ENCODE measurements around the gene RASSF8. TPM values are rescaled to one million over a fixed set of nuclear protein-coding genes. Genes with fewer than 3 reads are reported as not detected.

RASSF8 gene
- total and polyA plus RNA-seq, 4 experiments from 2014 or later: not detected

- Histone ChIP-seq H3K27me3 (ENCODE audit: insufficient read depth, low read length) (peaks cover 45% of the 10 kb centered on the region), H3K36me3 (ENCODE audit: insufficient read depth, low read length) (no peaks in the 10 kb centered on the region), H3K27ac (ENCODE audit: low read depth, low read length) (no peak overlapping the region), H3K4me1 (ENCODE audit: insufficient read depth, low read length) (peaks cover 39% of the 10 kb centered on the region), H3K9me3 (ENCODE audit: control insufficient read depth in 1 of 2, low read length in 2 of 2) (no peaks in the 10 kb centered on the region), H3K4me3 (ENCODE audit: low read length in 2 of 2) (peak overlapping the region in 1 of 2 donors; percentile 39)
- CTCF ChIA-PET (ENCODE audit: partially characterized antibody): no interaction called here
- peak in 1 of 5 donors; percentile 11 for DNase-seq
- Mint-ChIP-seq H3K9me3 (no peaks in the 10 kb centered on the region), H3K4me3 (peak overlapping the region; percentile 76 to 92 (median 84)), H3K27me3 (peaks cover 52 to 61% of the 10 kb centered on the region in 2 donors), H3K27ac (no peak overlapping the region), H3K4me1 (peaks cover 26 to 61% (median 39%) of the 10 kb centered on the region in 4 donors), H3K36me3 (peaks cover 2 to 5% of the 10 kb centered on the region in 2 donors)
- intact Hi-C loops (cut with micrococcal nuclease): no loop called here
- POLR2A ChIA-PET (ENCODE audit: partially characterized antibody): no interaction called here
These were observed 167.2 kb downstream of the RASSF8 start for GRCh38 chr12:26125400-26126339.

GRCh38 chr12:26126340-26127284, 168.1 kb downstream of the RASSF8 start:
- Mint-ChIP-seq H3K27me3 (peaks cover 44 to 58% of the 10 kb centered on the region in 2 donors), H3K27ac (no peak overlapping the region), H3K4me1 (peaks cover 24 to 51% (median 35%) of the 10 kb centered on the region in 4 donors), H3K4me3 (peak overlapping the region; percentile 76 to 92 (median 84)), H3K9me3 (no peaks in the 10 kb centered on the region), H3K36me3 (peaks cover 2 to 5% of the 10 kb centered on the region in 2 donors)
- Histone ChIP-seq H3K9me3 (ENCODE audit: control insufficient read depth in 1 of 2, low read length in 2 of 2) (no peaks in the 10 kb centered on the region), H3K27ac (ENCODE audit: low read depth, low read length) (no peak overlapping the region), H3K4me1 (ENCODE audit: insufficient read depth, low read length) (peaks cover 37% of the 10 kb centered on the region), H3K27me3 (ENCODE audit: insufficient read depth, low read length) (peaks cover 37% of the 10 kb centered on the region), H3K4me3 (ENCODE audit: low read length in 2 of 2) (peak overlapping the region in 1 of 2 donors; percentile 39), H3K36me3 (ENCODE audit: insufficient read depth, low read length) (no peaks in the 10 kb centered on the region)
- ChIA-PET POLR2A (ENCODE audit: partially characterized antibody) (no interaction called here), CTCF (ENCODE audit: partially characterized antibody) (interaction anchor here (1.0 kb wide), 1 partner anchor 12 kb away, joined by 3 read pairs; no protein-coding TSS in a partner anchor)
- peak in 3 of 5 donors; percentile 13 to 47 (median 17) for DNase-seq
- intact Hi-C loops (cut with micrococcal nuclease): no loop called here

DNA sequence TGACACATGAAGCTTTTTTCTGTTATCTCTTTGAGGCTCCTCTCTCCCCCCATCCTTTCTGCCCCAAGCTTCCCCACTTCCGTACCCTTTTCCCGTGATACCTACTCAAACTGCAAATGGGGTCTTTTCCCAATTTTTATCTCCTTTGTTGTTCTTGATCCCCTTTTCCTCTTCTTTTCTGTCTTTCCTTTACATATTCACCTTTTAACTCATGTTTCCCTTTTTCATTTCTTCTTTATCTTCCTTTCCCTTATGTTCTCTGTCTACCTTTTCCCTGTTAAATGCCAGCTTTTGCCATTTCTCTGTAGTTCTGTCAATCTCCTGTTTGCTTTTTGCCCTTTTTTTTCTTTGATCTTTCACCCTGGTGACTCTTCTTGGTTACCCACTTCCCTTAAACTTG, 168.9 kb downstream of the RASSF8 start:
- Mint-ChIP-seq H3K36me3 (peaks cover 2 to 5% of the 10 kb centered on the region in 2 donors), H3K27me3 (peaks cover 42 to 60% of the 10 kb centered on the region in 2 donors), H3K9me3 (no peaks in the 10 kb centered on the region), H3K4me1 (peaks cover 21 to 48% (median 32%) of the 10 kb centered on the region in 4 donors), H3K4me3 (peak overlapping the region in 7 of 8 donors; percentile 4 to 55 (median 33)), H3K27ac (no peak overlapping the region)
- intact Hi-C loops (cut with micrococcal nuclease): no loop called here
- peaks cover 34% of the 10 kb centered on the region for H3K4me1 ChIP-seq (ENCODE audit: insufficient read depth, low read length)
- H3K9me3 ChIP-seq (ENCODE audit: control insufficient read depth in 1 of 2, low read length in 2 of 2): no peaks in the 10 kb centered on the region
- no peak overlapping the region for H3K27ac ChIP-seq (ENCODE audit: low read depth, low read length)
- H3K36me3 ChIP-seq (ENCODE audit: insufficient read depth, low read length): no peaks in the 10 kb centered on the region
- CTCF ChIA-PET (ENCODE audit: partially characterized antibody): interaction anchor here (0.8 to 1.0 kb wide), 2 partner anchors 13 to 30 kb away, joined by 3 read pairs; no protein-coding TSS in a partner anchor
- H3K27me3 ChIP-seq (ENCODE audit: insufficient read depth, low read length): peaks cover 35% of the 10 kb centered on the region
- no peak overlapping the region for H3K4me3 ChIP-seq (ENCODE audit: low read length in 2 of 2)
- POLR2A ChIA-PET (ENCODE audit: partially characterized antibody): no interaction called here
- no peak for DNase-seq

GRCh38 chr12:26128168-26128567, 169.7 kb downstream of the RASSF8 start:
- Histone ChIP-seq H3K4me3 (ENCODE audit: low read length in 2 of 2) (no peak overlapping the region), H3K4me1 (ENCODE audit: insufficient read depth, low read length) (peaks cover 29% of the 10 kb centered on the region), H3K9me3 (ENCODE audit: control insufficient read depth in 1 of 2, low read length in 2 of 2) (no peaks in the 10 kb centered on the region), H3K27me3 (ENCODE audit: insufficient read depth, low read length) (peaks cover 30% of the 10 kb centered on the region), H3K27ac (ENCODE audit: low read depth, low read length) (no peak overlapping the region), H3K36me3 (ENCODE audit: insufficient read depth, low read length) (no peaks in the 10 kb centered on the region)
- Mint-ChIP-seq H3K4me3 (no peak overlapping the region), H3K27me3 (peaks cover 45 to 64% of the 10 kb centered on the region in 2 donors), H3K9me3 (no peaks in the 10 kb centered on the region), H3K27ac (no peak overlapping the region), H3K36me3 (peaks cover 0 to 5% of the 10 kb centered on the region in 2 donors), H3K4me1 (peaks cover 18 to 43% (median 28%) of the 10 kb centered on the region in 4 donors)
- intact Hi-C loops (cut with micrococcal nuclease): no loop called here
- no peak for DNase-seq
- ChIA-PET CTCF (ENCODE audit: partially characterized antibody) (interaction anchor here (1.1 kb wide), 1 partner anchor 13 kb away, joined by 3 read pairs; no protein-coding TSS in a partner anchor), POLR2A (ENCODE audit: partially characterized antibody) (no interaction called here)

Other genes starting within 250 kb of the RASSF8 start
- under 1 TPM; 0.20 to 0.55 TPM for gene BHLHE41, start 166.4 kb downstream of the RASSF8 start, total RNA-seq
- gene BHLHE41, start 166.4 kb downstream of the RASSF8 start, polyA plus RNA-seq: not detected
- gene SSPN, start 236.9 kb downstream of the RASSF8 start, total RNA-seq: not detected
- 1 to 10 TPM in 1 of 2 donors, not detected in 1; 1.0 TPM for gene SSPN, start 236.9 kb downstream of the RASSF8 start, polyA plus RNA-seq